22Rv1 (cell line): ENCODE data around the gene ST13.

Experiments used
- CTCF ChIP-seq: fragments of 450-650 bp; IDR thresholded peaks from 2 replicates; pipeline ENCODE4 v1.5.1; 2017; ENCODE audit warnings: mild to moderate bottlenecking
- ZFX ChIP-seq: fragments of 450-650 bp; IDR thresholded peaks from 2 replicates; pipeline ENCODE4 v1.6.1; 2017; ENCODE audit warnings: antibody characterized with exemption, borderline replicate concordance

DNA sequence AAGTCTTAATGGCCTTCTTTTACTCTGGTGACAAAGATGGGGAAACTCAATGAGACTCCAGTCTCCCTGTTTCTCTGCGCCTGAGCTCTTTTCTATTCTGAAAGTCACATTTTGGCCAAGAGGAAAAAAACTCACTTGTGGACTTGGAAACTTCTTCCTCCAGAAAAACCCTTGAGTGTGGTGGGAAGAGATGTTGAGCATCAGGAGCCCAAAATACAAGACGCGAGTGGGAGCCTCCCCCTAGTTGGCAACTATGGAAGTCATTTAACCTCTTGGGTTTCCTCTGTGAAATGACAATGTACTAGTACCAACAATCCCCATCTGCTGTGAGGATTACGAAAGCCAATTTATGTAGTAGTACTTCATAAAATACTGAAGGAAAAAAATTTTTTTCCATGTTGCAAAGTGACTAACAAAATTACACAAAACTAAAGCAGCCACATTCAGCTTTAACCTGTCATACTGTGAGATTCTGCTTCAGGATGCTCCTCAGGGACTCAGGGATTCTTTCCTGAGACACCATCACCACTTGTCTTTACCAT lies 36.8 kb downstream of the ST13 start:
- TF ChIP-seq ZFX, result no peak
- no peak for TF ChIP-seq CTCF
